Raji (cell line): ENCODE data around the gene DLGAP3.

ENCODE experiments used
- POLR2A ChIP-seq: IDR thresholded peaks from 2 replicates; pipeline ENCODE4 v1.6.1; 2011; ENCODE audit warnings: low read depth, low read length, control low read depth; ENCODE audit not compliant: insufficient read depth

DLGAP3 gene

DNA sequence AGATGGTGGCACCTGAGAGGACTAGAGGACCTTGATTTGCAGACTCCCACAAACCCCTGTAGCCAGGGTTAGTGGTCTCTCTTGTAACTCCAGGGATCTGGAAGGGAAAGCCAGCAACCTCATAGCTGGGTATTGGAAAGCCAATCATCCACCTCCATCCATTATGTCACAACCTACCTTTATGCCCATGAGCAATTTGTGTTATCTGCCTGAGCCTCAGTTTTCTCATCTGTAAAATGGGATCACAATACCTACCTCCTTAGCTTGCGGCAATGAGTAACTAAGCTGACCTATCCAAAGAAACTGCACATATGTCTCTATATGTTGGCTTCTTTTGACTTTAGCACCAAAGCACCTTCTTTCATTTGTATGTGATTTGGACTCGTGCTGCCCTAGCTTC lies 14.5 kb downstream of the DLGAP3 start:
- TF ChIP-seq POLR2A = no peak

GRCh38 chr1:34911465-34911864 lies 18.0 kb downstream of the DLGAP3 start:
- no peak for TF ChIP-seq POLR2A

- TF ChIP-seq POLR2A = no peak
These were observed 19.0 kb downstream of the DLGAP3 start for GRCh38 chr1:34910425-34910824.

DNA sequence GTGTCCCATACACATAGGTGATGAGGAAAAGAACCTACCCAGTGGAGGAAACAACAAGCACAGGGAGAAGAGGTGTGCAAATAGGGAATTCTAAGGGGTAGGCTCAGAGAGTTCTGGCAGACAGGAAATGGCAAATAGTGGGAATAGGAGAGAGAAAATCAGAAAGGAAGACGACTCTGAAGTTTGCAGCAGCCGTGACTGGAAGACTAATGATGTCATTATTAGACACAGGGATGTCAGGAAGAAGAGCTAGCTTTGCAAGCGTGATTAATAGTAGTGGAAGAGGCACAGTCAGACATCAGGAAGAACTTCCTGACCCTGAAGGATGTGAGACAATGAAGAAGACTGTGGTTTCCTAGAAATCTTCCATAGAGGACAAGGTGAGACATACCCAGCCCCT lies 21.1 kb downstream of the DLGAP3 start:
- no peak for TF ChIP-seq POLR2A

DNA sequence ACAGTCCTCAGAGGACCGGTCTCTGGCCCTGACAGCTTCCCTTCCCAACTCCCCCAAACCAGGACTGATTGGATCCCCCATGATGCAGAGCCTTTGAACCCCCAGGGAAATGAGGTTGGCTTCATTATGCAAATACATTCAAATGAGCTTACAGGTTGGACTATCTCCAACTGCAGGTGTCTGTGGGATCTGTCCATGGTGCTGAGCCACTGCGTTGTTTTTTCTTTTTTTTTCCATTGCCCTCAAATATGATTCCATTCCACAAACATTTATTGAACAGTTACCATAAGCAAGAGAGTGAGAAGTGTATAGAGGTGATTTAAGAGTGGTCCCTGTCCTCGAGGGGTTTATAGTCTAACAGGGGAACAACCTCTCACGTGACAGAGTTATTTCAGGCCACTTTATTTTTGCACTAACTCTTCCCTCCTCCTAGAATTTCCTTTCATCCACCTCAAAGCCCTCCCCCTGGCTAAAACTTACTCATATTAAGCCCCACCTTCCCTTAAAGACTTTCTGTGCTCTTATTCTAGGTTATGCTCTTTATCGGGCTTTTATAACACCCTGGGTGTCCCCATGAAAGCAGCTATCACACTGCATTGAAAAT lies 21.9 kb downstream of the DLGAP3 start:
- no peak for TF ChIP-seq POLR2A

GRCh38 chr1:34906756-34907155 lies 22.7 kb downstream of the DLGAP3 start:
- no peak for TF ChIP-seq POLR2A

GRCh38 chr1:34906222-34906621 lies 23.2 kb downstream of the DLGAP3 start:
- no peak for TF ChIP-seq POLR2A

DNA sequence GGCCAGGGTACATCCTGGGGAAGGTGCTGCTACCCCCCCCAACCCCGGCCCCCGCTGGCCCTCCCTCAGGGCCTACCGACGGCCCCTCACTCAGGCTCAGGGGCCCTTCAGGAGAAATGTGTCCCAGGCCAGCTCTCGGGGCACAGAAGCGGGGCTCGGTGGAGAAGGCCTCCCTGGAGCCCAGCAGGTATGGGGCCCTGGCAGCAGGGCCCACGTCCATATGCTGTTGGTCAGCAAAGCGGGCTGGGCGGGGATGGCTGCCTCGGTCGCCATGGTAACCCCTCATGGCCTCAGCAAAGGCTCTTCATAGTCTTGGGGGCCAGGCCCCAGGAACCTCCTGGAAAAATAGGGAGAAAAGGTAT lies 24.4 kb downstream of the DLGAP3 start:
- TF ChIP-seq POLR2A = no peak

GRCh38 chr1:34904236-34905097 lies 25.0 kb downstream of the DLGAP3 start:
- TF ChIP-seq POLR2A = no peak

DNA sequence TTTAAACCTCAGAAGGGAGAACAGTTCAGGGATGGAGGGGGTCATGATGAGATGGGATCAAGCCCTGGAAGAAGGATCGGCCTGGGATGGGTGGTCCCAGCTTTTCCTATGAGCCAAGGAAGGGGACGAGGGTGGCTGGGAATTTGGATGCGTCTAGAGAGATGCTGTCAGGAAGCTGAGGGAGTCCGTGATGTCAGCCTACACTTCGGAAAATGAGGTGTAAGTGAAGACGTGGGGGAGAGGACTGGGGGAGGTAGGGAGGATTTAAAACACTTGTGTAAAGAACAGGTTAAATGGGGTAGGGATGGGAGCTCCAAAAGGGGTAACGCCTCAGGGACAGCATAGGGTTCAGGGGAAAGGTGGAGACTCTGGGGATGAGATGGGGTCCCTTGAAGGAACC lies 27.5 kb downstream of the DLGAP3 start:
- no peak for TF ChIP-seq POLR2A

GRCh38 chr1:34900775-34901502 lies 28.5 kb downstream of the DLGAP3 start:
- TF ChIP-seq POLR2A = no peak

GRCh38 chr1:34899906-34900305 lies 29.5 kb downstream of the DLGAP3 start:
- TF ChIP-seq POLR2A = no peak

GRCh38 chr1:34899471-34899870 lies 30.0 kb downstream of the DLGAP3 start:
- no peak for TF ChIP-seq POLR2A

- no peak for TF ChIP-seq POLR2A
These were observed 31.1 kb downstream of the DLGAP3 start for GRCh38 chr1:34898330-34898761.

DNA sequence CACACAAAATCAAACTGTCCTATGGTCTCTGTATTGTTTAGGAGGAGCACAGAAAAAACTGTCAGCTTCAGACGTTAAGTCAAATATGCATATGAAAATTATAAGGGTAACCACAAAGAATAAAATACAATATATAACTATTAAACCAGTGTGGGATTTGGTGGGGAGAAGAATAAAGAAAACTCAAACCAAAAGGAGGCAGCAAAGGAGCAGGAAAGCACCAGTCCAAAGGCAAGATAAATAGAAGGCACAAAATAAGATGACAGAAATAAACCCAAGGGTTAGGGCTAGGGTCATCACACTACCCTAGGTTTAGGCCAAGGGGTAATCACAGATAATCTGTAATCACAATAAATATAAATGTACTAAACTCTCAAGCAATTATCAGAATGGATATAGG lies 32.8 kb downstream of the DLGAP3 start:
- no peak for TF ChIP-seq POLR2A

DNA sequence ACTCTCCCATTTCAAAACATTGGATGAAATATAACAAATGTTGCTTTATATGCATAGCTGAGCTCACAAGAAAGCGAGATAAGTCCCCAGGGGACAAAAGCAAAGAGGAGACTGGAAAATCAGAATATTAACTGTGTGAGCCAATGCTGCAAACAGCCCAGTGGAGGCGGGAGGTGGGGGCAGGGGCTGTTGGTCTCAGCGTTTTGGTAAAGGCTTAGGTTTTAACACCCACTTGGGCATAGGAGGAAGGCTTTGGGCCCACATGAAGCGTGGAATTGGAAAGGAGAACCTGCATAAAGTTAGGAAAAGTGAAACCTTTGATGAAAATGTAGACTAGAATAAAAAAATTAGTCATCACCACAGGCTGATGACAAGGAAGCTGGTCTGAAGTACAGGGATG lies 39.7 kb downstream of the DLGAP3 start:
- no peak for TF ChIP-seq POLR2A

DNA sequence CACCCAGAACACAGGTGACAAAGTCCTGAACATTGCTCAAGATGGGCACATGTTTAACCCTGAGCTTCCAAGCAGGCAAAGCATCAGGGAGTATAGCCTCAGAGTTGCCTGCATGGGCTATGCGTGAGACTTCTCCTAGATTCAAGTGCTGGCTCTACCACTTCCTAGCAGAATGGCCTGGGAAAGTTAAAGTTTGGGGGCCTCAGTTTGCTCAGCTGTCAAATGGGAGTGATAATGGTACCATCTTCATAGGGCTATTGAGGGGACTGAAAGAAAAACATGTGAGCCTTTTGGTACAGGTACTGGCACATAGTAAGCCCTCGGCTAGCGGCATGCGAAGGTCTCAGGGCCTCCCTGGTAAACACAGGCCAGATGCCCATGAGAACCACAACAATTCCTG lies 41.9 kb downstream of the DLGAP3 start:
- TF ChIP-seq POLR2A = no peak
